Thymus (tissue), 11 donors: ENCODE results near the gene SCAF11. TPM values are rescaled to one million over a fixed set of nuclear protein-coding genes. Genes with fewer than 3 reads are reported as not detected.

Source experiments
- DNase-seq, 9 donors: peaks; one replicate each; pipeline ENCODE4 v3.0.0-alpha.2; 2013; ENCODE audit warnings: low spot score in 9 of 9, low read depth in 6 of 9, missing footprints in 1 of 9
- H3K27ac ChIP-seq, 2 donors: one replicate each; pipeline ENCODE4 v1.5.1; 2013; ENCODE audit warnings: control low read depth in 1 of 2, low read depth in 1 of 2, low read length in 1 of 2, mild to moderate bottlenecking in 1 of 2, moderate library complexity in 1 of 2
- H3K27me3 ChIP-seq, 2 donors: one replicate each; pipeline ENCODE4 v1.5.1; 2013; ENCODE audit warnings: low read length in 1 of 2; ENCODE audit not compliant: control insufficient read depth in 2 of 2, insufficient read depth in 1 of 2
- H3K36me3 ChIP-seq, 2 donors: one replicate each; pipeline ENCODE4 v1.5.1; 2013; ENCODE audit warnings: low read length in 1 of 2, mild to moderate bottlenecking in 1 of 2, moderate library complexity in 1 of 2; ENCODE audit not compliant: control insufficient read depth in 2 of 2, insufficient read depth in 2 of 2
- H3K4me1 ChIP-seq, 2 donors: one replicate each; pipeline ENCODE4 v1.5.1; 2013; ENCODE audit warnings: low read length in 2 of 2; ENCODE audit not compliant: control insufficient read depth in 2 of 2, insufficient read depth in 2 of 2
- H3K4me3 ChIP-seq, 2 donors: one replicate each; pipeline ENCODE4 v1.5.1; 2013; ENCODE audit warnings: low read length in 2 of 2, control low read depth in 1 of 2, mild to moderate bottlenecking in 1 of 2
- H3K9me3 ChIP-seq, 2 donors: one replicate each; pipeline ENCODE4 v1.5.1; 2013; ENCODE audit warnings: low read length in 1 of 2, mild to moderate bottlenecking in 1 of 2; ENCODE audit not compliant: control insufficient read depth in 2 of 2, insufficient read depth in 1 of 2
- WGBS: extraction: QIAGEN DNeasy Blood & Tissue Kit; methylation state at CpG from one replicate; pipeline ENCODE4 v1.1.7; 2013; 5-methylcytosine and 5-hydroxymethylcytosine counted together
- polyA plus RNA-seq: library from polyadenylated mRNA; stranded (reverse); fragments of 200-250 nt; gene quantifications from one replicate; pipeline ENCODE4 v1.2.3, GENCODE V29; 2013
- total RNA-seq: library from RNA; stranded (reverse); fragments of 120-200 nt; gene quantifications from one replicate; pipeline ENCODE4 v1.2.4, GENCODE V29; 2013
- donor health status: healthy.

SCAF11 gene
- total and polyA plus RNA-seq, 2 donors, result 42.9 to 89.4 TPM

GRCh38 chr12:45988264-45988663 is 2.1 kb downstream of the SCAF11 start:
- 84% methylated on average over 3 of the region's 3 CpGs for WGBS
- peak in 1 of 9 donors; percentile 9 for DNase-seq
- peaks cover 11 to 12% of the 10 kb centered on the region in 2 donors for H3K4me1 ChIP-seq
- peaks cover 0 to 8% of the 10 kb centered on the region in 2 donors for H3K36me3 ChIP-seq
- H3K27me3 ChIP-seq, result no peaks in the 10 kb centered on the region
- H3K4me3 ChIP-seq, result no peak overlapping the region
- no peak overlapping the region for H3K27ac ChIP-seq
- H3K9me3 ChIP-seq, result no peaks in the 10 kb centered on the region

- H3K9me3 ChIP-seq, result no peaks in the 10 kb centered on the region
- H3K4me1 ChIP-seq, result peaks cover 11 to 12% of the 10 kb centered on the region in 2 donors
- no peaks in the 10 kb centered on the region for H3K27me3 ChIP-seq
- peak overlapping the region in 1 of 2 donors; percentile 32 for H3K27ac ChIP-seq
- H3K36me3 ChIP-seq, result peaks cover 0 to 8% of the 10 kb centered on the region in 2 donors
- peak in 1 of 9 donors; percentile 5 for DNase-seq
- no peak overlapping the region for H3K4me3 ChIP-seq
- WGBS, result 72% methylated on average over 3 of the region's 3 CpGs
Measured at GRCh38 chr12:45987340-45987727, 3.0 kb downstream of the SCAF11 start.

DNA sequence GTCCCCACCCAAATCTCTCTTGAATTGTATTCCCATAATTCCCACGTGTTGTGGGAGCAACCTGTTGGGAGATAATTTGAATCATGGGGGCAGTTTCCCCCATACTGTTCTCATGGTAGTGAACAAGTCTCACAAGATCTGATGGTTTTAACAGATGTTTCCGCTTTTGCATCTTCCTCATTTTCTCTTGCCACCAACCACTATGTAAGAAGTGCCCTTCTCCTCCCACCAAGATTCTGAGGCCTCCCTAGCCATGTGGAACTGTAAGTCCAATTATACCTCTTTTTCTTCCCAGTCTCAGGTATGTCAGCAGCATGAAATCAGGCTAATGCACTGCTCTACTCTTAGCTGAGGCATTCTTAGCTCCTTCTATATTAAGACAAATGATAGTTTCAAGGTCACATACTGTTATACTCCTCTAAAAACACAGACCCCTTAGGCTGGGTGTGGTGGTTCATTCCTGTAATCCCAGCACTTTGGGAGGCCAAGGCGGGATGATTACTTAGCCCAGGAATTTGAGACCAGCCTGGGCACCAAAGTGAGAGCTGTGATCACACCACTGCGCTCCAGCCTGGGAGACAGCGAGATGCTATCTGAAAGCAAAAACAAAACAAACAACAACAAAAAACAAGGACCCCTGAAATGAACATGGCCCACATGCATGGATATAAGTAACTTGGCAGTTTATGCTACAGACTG is 3.6 kb downstream of the SCAF11 start:
- WGBS, result 68% methylated on average over 5 of the region's 5 CpGs

DNA sequence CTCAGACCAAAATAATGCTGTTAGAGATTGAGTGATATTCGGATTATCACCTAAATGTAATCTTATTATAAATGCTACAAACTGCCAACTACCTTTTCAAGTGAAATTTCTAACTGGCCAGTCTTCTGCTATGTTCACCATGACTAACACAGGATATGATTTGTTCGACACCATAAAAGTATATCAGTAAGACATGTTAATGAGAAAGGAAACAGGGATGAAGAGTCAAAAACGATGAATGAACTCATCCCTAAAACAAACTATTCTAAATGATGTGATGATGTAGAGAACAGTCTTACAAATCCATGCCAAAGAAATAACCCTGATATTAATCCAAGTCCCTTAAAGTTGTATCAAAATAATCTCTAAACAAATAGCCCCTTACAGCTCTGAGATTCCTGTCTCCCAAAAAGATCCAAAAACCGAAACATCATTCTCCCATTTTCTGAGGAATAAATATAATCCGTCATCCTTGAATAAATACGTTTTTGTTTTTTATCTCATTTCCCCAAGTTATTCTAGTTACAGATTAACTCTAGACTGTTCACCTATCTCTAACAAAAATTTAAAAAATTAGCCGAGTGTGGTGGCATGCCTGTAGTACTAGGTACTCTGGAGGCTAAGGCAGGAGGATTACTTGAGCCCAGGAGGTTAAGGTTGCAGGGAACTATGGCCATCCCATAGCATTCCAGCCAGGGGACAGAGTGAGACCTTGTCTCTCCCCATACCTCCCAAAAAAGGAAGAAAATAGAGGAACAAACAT is 9.1 kb downstream of the SCAF11 start:
- H3K27me3 ChIP-seq, result no peaks in the 10 kb centered on the region
- H3K4me3 ChIP-seq, result no peak overlapping the region
- peaks cover 1 to 2% of the 10 kb centered on the region in 2 donors for H3K4me1 ChIP-seq
- H3K27ac ChIP-seq, result no peak overlapping the region
- H3K9me3 ChIP-seq, result no peaks in the 10 kb centered on the region
- WGBS, result 97% methylated on average over 7 of the region's 7 CpGs
- H3K36me3 ChIP-seq, result peaks cover 0 to 2% of the 10 kb centered on the region in 2 donors
- DNase-seq, result no peak

More for the DNA sequence above, 3.6 kb downstream of the SCAF11 start:
- Histone ChIP-seq H3K4me1 (peaks cover 11 to 12% of the 10 kb centered on the region in 2 donors), H3K4me3 (no peak overlapping the region), H3K27ac (peak overlapping the region in 1 of 2 donors; percentile 32), H3K27me3 (no peaks in the 10 kb centered on the region), H3K9me3 (no peaks in the 10 kb centered on the region), H3K36me3 (peaks cover 0 to 8% of the 10 kb centered on the region in 2 donors)
- peak in 3 of 9 donors; percentile 4 to 56 (median 20) for DNase-seq

DNA sequence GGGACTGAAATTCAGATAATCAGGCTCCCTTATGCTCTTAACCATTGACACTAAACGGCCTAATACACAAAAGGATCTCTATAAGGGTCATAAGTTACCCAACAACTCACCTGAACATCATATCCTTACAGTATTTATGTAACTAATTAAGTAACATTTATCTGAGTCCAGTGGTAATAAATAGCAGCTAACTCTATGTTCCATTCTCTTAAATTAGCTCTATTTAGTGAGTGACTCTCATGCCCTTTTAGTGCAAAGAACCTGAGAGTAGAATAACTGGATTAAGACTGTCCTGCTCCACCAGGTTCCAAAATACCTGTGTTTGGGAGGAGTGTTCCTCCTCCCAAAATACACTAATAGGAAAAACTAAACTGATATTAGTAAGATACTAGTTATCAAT is 9.8 kb downstream of the SCAF11 start:
- Histone ChIP-seq H3K27me3 (no peaks in the 10 kb centered on the region), H3K4me3 (no peak overlapping the region), H3K36me3 (peaks cover 0 to 5% of the 10 kb centered on the region in 2 donors), H3K9me3 (no peaks in the 10 kb centered on the region), H3K27ac (no peak overlapping the region), H3K4me1 (no peaks in the 10 kb centered on the region)
- 95% methylated on average over 1 of the region's 1 CpG for WGBS
- DNase-seq, result no peak

- no peak overlapping the region for H3K4me3 ChIP-seq
- H3K9me3 ChIP-seq, result no peaks in the 10 kb centered on the region
- DNase-seq, result no peak
- no peak overlapping the region for H3K27ac ChIP-seq
- 97% methylated on average over 2 of the region's 2 CpGs for WGBS
- no peaks in the 10 kb centered on the region for H3K27me3 ChIP-seq
- H3K4me1 ChIP-seq, result no peaks in the 10 kb centered on the region
- H3K36me3 ChIP-seq, result peaks cover 0 to 19% of the 10 kb centered on the region in 2 donors
Measured at GRCh38 chr12:45978108-45978507, 12.3 kb downstream of the SCAF11 start.

DNA sequence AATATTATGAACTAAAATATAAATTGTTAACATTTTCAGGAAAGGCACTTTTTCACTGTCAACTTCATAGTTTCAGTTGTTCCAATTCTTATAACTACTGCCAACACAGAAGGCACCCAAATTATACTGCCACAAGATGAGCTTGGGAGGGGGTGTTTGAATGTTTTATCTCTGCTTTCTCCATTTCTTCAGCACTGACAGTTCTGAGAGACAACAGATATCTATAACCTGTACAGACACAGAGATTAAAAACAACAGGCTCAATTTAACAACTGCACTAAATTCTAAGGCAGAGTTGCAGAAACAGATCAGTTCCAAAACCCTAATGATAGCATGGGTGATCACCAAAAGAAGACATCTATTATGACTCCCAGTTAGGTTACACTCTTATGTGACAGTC is 12.8 kb downstream of the SCAF11 start:
- Histone ChIP-seq H3K9me3 (no peaks in the 10 kb centered on the region), H3K4me3 (no peak overlapping the region), H3K27me3 (no peaks in the 10 kb centered on the region), H3K36me3 (peaks cover 0 to 19% of the 10 kb centered on the region in 2 donors), H3K4me1 (no peaks in the 10 kb centered on the region), H3K27ac (no peak overlapping the region)
- no peak for DNase-seq

DNA sequence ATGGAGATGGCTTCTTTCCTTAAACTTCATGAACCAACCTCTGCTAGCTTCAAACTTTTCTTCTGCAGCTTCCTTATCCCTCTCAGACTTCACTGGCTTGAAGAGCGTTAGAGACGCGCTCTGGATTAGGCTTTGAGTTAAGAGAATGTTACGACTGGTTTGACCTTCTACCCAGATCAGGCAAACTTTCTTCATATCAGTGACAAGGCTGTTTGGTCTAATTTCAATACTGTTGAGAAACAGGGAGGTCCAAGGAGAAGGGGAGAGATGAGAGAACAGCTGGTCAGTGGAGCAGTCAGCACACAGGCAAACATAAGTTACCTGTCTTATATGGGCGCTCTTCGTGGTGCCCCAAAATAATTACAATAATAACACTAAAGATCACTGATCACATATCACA is 14.9 kb downstream of the SCAF11 start:
- Histone ChIP-seq H3K27me3 (no peaks in the 10 kb centered on the region), H3K4me3 (no peak overlapping the region), H3K36me3 (peaks cover 9 to 32% of the 10 kb centered on the region in 2 donors), H3K9me3 (no peaks in the 10 kb centered on the region), H3K27ac (no peak overlapping the region), H3K4me1 (no peaks in the 10 kb centered on the region)
- WGBS, result 97% methylated on average over 6 of the region's 6 CpGs
- no peak for DNase-seq

- Histone ChIP-seq H3K27ac (no peak overlapping the region), H3K4me1 (no peaks in the 10 kb centered on the region), H3K4me3 (no peak overlapping the region), H3K36me3 (peaks cover 13 to 37% of the 10 kb centered on the region in 2 donors), H3K27me3 (no peaks in the 10 kb centered on the region), H3K9me3 (no peaks in the 10 kb centered on the region)
- no peak for DNase-seq
- 97% methylated on average over 4 of the region's 4 CpGs for WGBS
Measured at GRCh38 chr12:45974883-45975282, 15.5 kb downstream of the SCAF11 start.
